ENCODE data around the gene CHSY1. TPM values are rescaled to one million over a fixed set of nuclear protein-coding genes. Genes with fewer than 3 reads are reported as not detected.

The CHSY1 gene
- total and polyA plus RNA-seq, 10 of the 15 experiments (the other 5 are each of a cell fraction or from before 2014, with no cell fraction given): 1.4 to 31.2 (median 10.5) TPM

GRCh38 chr15:101178931-101179330 lies 72.9 kb downstream of the CHSY1 start (continued):
- no peak for TF ChIP-seq NKRF (conservative IDR thresholded peaks at IDR 0.05)
- TF ChIP-seq JUND (IDR thresholded peaks at IDR 0.05; ENCODE audit: low read depth, low read length): no peak
- TF ChIP-seq ZBTB33 (IDR thresholded peaks at IDR 0.05): no peak
- no peak for TF ChIP-seq MLLT1 (IDR thresholded peaks at IDR 0.05)

- Histone ChIP-seq H3K9me3 (replicated peaks; ENCODE audit: control insufficient read depth, insufficient read depth, low read length) (no peaks in the 10 kb centered on the region; the same call in 2 of the 3 replicates), H4K20me1 (ENCODE audit: control insufficient read depth, insufficient read depth) (no peaks in the 10 kb centered on the region), H3K79me2 (ENCODE audit: control insufficient read depth, insufficient read depth, low read length) (peaks cover 7% of the 10 kb centered on the region), H3K4me3 (no peak overlapping the region), H2AFZ (ENCODE audit: control insufficient read depth, low read depth, low read length) (no peak overlapping the region), H3K4me2 (ENCODE audit: control insufficient read depth, insufficient read depth) (no peak overlapping the region), H3K36me3 (ENCODE audit: control insufficient read depth in 2 of 2, insufficient read depth in 2 of 2, low read length in 1 of 2) (peaks cover 7 to 19% of the 10 kb centered on the region in 2 experiments), H3K4me1 (ENCODE audit: control insufficient read depth, insufficient read depth, low read length) (peaks cover 4% of the 10 kb centered on the region; the same call in 1 of the 2 replicates), H3K9ac (ENCODE audit: control insufficient read depth, insufficient read depth, low read length) (no peak overlapping the region), H3K27me3 (replicated peaks in 1 of 2; ENCODE audit: control insufficient read depth in 2 of 2, insufficient read depth in 2 of 2, low read length in 1 of 2) (no peaks in the 10 kb centered on the region), H3K27ac (ENCODE audit: control insufficient read depth, insufficient read depth) (no peak overlapping the region)
- intact Hi-C loops (cut with micrococcal nuclease; ENCODE audit: unreplicated experiment) (no loop called here), in situ Hi-C loops (cut with MboI) (no loop called here)
- no TSS peak for BruUV-seq (replicated peaks)
- RAD21 ChIA-PET (ENCODE audit: unreplicated experiment): no interaction called here
- DNase-seq (ENCODE audit: low read depth, low spot score): no peak
- ATAC-seq: no peak
- CTCF ChIA-PET: interaction anchor here (1.0 kb wide), 1 partner anchor 306 kb away, joined by 3 read pairs; no protein-coding TSS in a partner anchor
- POLR2A ChIA-PET: no interaction called here
- 98% methylated on average over 18 of the region's 18 CpGs for whole genome bisulfite sequencing (ENCODE audit: insufficient coverage, insufficient replicate concordance, low lambda C conversion rate, missing lambda C conversion rate)
- SMC1A ChIA-PET (ENCODE audit: uncharacterized antibody, unreplicated experiment): interaction anchor here (0.5 to 0.6 kb wide), 2 partner anchors 59 to 74 kb away, joined by 3 to 4 read pairs; partner anchors contain the start of gene CHSY1
- no peak for FAIRE-seq
- no peak for TF ChIP-seq SMAD1 (IDR thresholded peaks at IDR 0.05; ENCODE audit: low read depth, partially characterized antibody)
- no peak for TF ChIP-seq FOS (IDR thresholded peaks at IDR 0.05; ENCODE audit: borderline replicate concordance, extremely low read depth, insufficient read length)
- TF ChIP-seq ZNF592 (IDR thresholded peaks at IDR 0.05): no peak
- no peak for TF ChIP-seq ZBTB33 (IDR thresholded peaks at IDR 0.05)
- no peak for TF ChIP-seq SREBF1 (IDR thresholded peaks at IDR 0.05; ENCODE audit: low read length)
- TF ChIP-seq ZBED1 (IDR thresholded peaks at IDR 0.05; ENCODE audit: borderline replicate concordance): no peak
- TF ChIP-seq ATF7 (IDR thresholded peaks at IDR 0.05; ENCODE audit: low read depth): no peak
Observed at GRCh38 chr15:101178479-101178878, 73.4 kb downstream of the CHSY1 start.

Data from GM12878 (cell line).